Neural progenitor cell (in vitro differentiated cells): ENCODE data around the gene ACER3. TPM values are rescaled to one million over a fixed set of nuclear protein-coding genes. Genes with fewer than 3 reads are reported as not detected.

Source experiments
- DNase-seq: peaks from one replicate; pipeline ENCODE4 v3.0.0-alpha.2; 2016; ENCODE audit warnings: low spot score
- H2AFZ ChIP-seq: fragments of 200-600 bp; sonication (generic); replicated peaks from 2 replicates; pipeline ENCODE4 v1.6.1; 2016; ENCODE audit warnings: antibody characterized with exemption
- H3F3A ChIP-seq: fragments of 200-600 bp; sonication (generic); 2 replicates; pipeline ENCODE4 v1.6.1; 2016; ENCODE audit warnings: antibody characterized with exemption, low read depth
- H3K27ac ChIP-seq: fragments of 200-600 bp; sonication (generic); 2 replicates; pipeline ENCODE4 v1.5.1; 2016; ENCODE audit warnings: mild to moderate bottlenecking
- H3K27me3 ChIP-seq: fragments of 200-600 bp; sonication (generic); 2 replicates; pipeline ENCODE4 v1.6.1; 2016; ENCODE audit warnings: mild to moderate bottlenecking, moderate library complexity
- H3K36me3 ChIP-seq: fragments of 200-600 bp; sonication (generic); 2 replicates; pipeline ENCODE4 v1.5.1; 2016
- H3K4me1 ChIP-seq: fragments of 200-600 bp; sonication (generic); 2 replicates; pipeline ENCODE4 v1.6.1; 2016; ENCODE audit warnings: mixed run types
- H3K4me2 ChIP-seq: fragments of 200-600 bp; sonication (generic); 2 replicates; pipeline ENCODE4 v1.6.1; 2016
- H3K4me3 ChIP-seq: fragments of 200-600 bp; sonication (generic); 2 replicates; pipeline ENCODE4 v1.5.1; 2016
- H3K79me2 ChIP-seq: fragments of 200-600 bp; sonication (generic); 2 replicates; pipeline ENCODE4 v1.6.1; 2016; ENCODE audit warnings: low read depth
- H3K9ac ChIP-seq: fragments of 200-600 bp; sonication (generic); 2 replicates; pipeline ENCODE4 v1.6.1; 2016
- H3K9me3 ChIP-seq: fragments of 200-600 bp; sonication (generic); 2 replicates; pipeline ENCODE4 v1.5.1; 2016; ENCODE audit warnings: low read depth
- H4K20me1 ChIP-seq: fragments of 200-600 bp; sonication (generic); 2 replicates; pipeline ENCODE4 v1.6.1; 2016; ENCODE audit warnings: low read depth
- H3K27ac Mint-ChIP-seq: 3 replicates; pipeline ENCODE4 v1.8.0; 2021; ENCODE audit warnings: mixed read lengths
- H3K27me3 Mint-ChIP-seq: 2 replicates; pipeline ENCODE4 v1.8.0; 2022; ENCODE audit warnings: low read depth, mild to moderate bottlenecking, inconsistent platforms, moderate library complexity, mixed read lengths; ENCODE audit not compliant: insufficient read depth
- H3K36me3 Mint-ChIP-seq: 3 replicates; pipeline ENCODE4 v1.8.0; 2021; ENCODE audit warnings: mixed read lengths
- H3K4me1 Mint-ChIP-seq: 3 replicates; pipeline ENCODE4 v1.8.0; 2021; ENCODE audit warnings: mixed read lengths
- H3K4me3 Mint-ChIP-seq: 3 replicates; pipeline ENCODE4 v1.8.0; 2021; ENCODE audit warnings: mild to moderate bottlenecking, moderate library complexity, mixed read lengths
- H3K9me3 Mint-ChIP-seq: 3 replicates; pipeline ENCODE4 v1.8.0; 2020; ENCODE audit warnings: mixed read lengths
- EZH2 ChIP-seq: fragments of 200-600 bp; sonication (generic); IDR thresholded peaks from 2 replicates; pipeline ENCODE4 v1.6.1; 2017; ENCODE audit warnings: antibody characterized with exemption, mild to moderate bottlenecking, moderate library complexity
- EZH2phosphoT487 ChIP-seq: fragments of 200-600 bp; sonication (generic); IDR thresholded peaks from 2 replicates; pipeline ENCODE4 v1.6.1; 2017; ENCODE audit warnings: antibody characterized with exemption
- total RNA-seq: library from RNA; depleted of rRNA; stranded (reverse); fragments of >200 nt; gene quantifications from 2 replicates; pipeline ENCODE4 v1.2.3, GENCODE V29; 2015; ENCODE audit warnings: low replicate concordance
- TF ChIP-seq, protein P1 (sequence below): fragments of 200-600 bp; sonication (generic); IDR thresholded peaks from 2 replicates; pipeline ENCODE4 v1.5.1; 2017; ENCODE audit warnings: antibody characterized with exemption, mild to moderate bottlenecking

The ACER3 gene
- total RNA-seq, 1 donor from 2014 or later: 18.9 TPM

DNA sequence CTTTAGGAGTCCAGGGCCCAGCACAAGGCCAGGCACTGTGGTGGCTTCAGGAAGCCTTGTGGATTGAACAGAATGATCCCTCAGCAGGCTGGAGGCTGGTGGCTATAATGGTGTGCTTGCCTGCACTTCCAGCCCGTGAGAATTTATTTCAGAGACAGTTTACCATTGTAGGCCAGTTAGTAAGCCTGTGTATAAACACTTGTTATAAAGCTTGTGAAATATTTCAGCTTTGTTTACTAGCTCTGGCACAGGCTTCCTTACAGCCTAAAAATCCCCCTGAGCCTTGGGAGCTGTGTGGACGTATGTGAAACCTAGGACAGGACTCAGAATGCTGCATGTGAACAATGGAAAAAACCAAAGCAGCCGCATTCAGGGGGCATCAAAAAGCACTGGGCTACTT is 26.6 kb upstream of the ACER3 start:
- Histone ChIP-seq H3K27me3 (no peaks in the 10 kb centered on the region), H2AFZ (no peak overlapping the region), H3K27ac (no peak overlapping the region), H3K79me2 (no peaks in the 10 kb centered on the region), H4K20me1 (no peaks in the 10 kb centered on the region), H3K9ac (no peak overlapping the region), H3K4me1 (peaks cover 20% of the 10 kb centered on the region), H3K4me2 (no peak overlapping the region), H3F3A (peaks cover 11% of the 10 kb centered on the region), H3K36me3 (no peaks in the 10 kb centered on the region), H3K9me3 (no peaks in the 10 kb centered on the region), H3K4me3 (no peak overlapping the region)
- no peak for DNase-seq
- Mint-ChIP-seq H3K9me3 (peaks cover under 1% of the 10 kb centered on the region), H3K27me3 (peaks cover 5% of the 10 kb centered on the region), H3K27ac (no peak overlapping the region), H3K4me1 (peaks cover 8% of the 10 kb centered on the region), H3K4me3 (no peak overlapping the region), H3K36me3 (no peaks in the 10 kb centered on the region)
- TF ChIP-seq EZH2: no peak
- TF ChIP-seq EZH2phosphoT487: no peak
- TF ChIP-seq, protein P1, sequence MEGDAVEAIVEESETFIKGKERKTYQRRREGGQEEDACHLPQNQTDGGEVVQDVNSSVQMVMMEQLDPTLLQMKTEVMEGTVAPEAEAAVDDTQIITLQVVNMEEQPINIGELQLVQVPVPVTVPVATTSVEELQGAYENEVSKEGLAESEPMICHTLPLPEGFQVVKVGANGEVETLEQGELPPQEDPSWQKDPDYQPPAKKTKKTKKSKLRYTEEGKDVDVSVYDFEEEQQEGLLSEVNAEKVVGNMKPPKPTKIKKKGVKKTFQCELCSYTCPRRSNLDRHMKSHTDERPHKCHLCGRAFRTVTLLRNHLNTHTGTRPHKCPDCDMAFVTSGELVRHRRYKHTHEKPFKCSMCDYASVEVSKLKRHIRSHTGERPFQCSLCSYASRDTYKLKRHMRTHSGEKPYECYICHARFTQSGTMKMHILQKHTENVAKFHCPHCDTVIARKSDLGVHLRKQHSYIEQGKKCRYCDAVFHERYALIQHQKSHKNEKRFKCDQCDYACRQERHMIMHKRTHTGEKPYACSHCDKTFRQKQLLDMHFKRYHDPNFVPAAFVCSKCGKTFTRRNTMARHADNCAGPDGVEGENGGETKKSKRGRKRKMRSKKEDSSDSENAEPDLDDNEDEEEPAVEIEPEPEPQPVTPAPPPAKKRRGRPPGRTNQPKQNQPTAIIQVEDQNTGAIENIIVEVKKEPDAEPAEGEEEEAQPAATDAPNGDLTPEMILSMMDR: no peak

DNA sequence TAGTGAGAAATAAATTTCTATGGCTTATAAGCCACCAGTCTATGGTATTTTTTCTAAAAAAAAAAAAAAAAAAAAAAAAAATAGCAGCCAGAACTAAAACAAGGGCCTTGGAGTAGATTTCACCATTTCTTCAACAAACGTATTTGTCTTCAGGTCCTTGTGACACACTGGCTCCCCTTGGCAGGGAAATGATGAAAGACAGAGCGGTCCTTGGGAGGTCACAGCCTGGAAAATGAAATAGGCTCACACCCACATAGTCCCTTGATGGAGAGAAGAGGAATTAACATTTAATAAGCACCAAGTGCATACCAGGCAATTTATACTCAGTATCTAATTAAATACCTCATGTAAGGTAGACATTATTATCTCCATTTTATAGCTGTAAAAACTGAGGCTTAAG is 25.7 kb upstream of the ACER3 start:
- Histone ChIP-seq H3K36me3 (no peaks in the 10 kb centered on the region), H3K4me3 (no peak overlapping the region), H2AFZ (no peak overlapping the region), H4K20me1 (no peaks in the 10 kb centered on the region), H3K9me3 (no peaks in the 10 kb centered on the region), H3K4me1 (peaks cover 20% of the 10 kb centered on the region), H3K79me2 (no peaks in the 10 kb centered on the region), H3F3A (peaks cover 13% of the 10 kb centered on the region), H3K27ac (no peak overlapping the region), H3K9ac (no peak overlapping the region), H3K27me3 (no peaks in the 10 kb centered on the region), H3K4me2 (no peak overlapping the region)
- no peak for TF ChIP-seq EZH2phosphoT487
- TF ChIP-seq, protein P1: no peak
- TF ChIP-seq EZH2: no peak
- Mint-ChIP-seq H3K27ac (no peak overlapping the region), H3K4me1 (peaks cover 11% of the 10 kb centered on the region), H3K36me3 (no peaks in the 10 kb centered on the region), H3K4me3 (no peak overlapping the region), H3K27me3 (peaks cover 5% of the 10 kb centered on the region), H3K9me3 (no peaks in the 10 kb centered on the region)
- DNase-seq: no peak

DNA sequence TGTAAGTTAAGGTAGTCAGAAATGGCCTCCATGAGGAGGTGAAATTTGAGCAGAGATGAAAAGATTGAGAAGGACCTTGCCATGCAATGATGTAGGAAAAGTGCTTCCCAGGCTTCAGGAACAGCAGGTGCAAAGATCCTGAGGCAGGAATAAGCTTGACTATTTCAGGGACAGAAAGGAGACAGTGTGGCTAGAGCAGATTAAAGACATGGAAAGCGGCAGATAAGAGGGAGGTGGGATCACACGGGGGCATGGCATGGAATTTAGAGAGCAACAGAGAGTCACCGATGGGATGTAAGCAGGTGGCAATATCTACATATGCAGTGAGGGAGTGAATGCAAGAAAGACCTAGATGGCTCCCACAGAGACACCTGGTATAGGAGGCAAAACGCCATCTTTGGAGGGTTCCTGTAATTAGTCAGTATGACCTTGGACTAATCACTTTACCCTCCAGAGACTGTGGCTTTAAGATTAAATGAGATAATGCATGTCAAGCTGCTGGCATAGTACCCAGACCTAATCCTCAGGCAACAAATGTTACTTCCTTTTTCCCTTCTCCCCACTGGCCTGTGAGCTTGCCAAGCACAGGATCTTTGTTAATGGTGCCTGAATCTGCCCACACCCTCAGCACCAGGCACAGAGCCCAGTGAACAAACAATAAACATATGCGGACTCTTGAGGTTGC is 24.6 kb upstream of the ACER3 start:
- H3K9me3 Mint-ChIP-seq: no peaks in the 10 kb centered on the region
- Histone ChIP-seq H3K36me3 (no peaks in the 10 kb centered on the region), H3K27me3 (no peaks in the 10 kb centered on the region), H3F3A (peaks cover 13% of the 10 kb centered on the region), H2AFZ (no peak overlapping the region), H4K20me1 (no peaks in the 10 kb centered on the region), H3K4me2 (no peak overlapping the region), H3K4me1 (peaks cover 20% of the 10 kb centered on the region), H3K4me3 (no peak overlapping the region), H3K9ac (no peak overlapping the region), H3K27ac (no peak overlapping the region), H3K79me2 (no peaks in the 10 kb centered on the region), H3K9me3 (no peaks in the 10 kb centered on the region)
- H3K4me3 Mint-ChIP-seq: no peak overlapping the region
- no peak for TF ChIP-seq EZH2
- TF ChIP-seq, protein P1: no peak
- no peaks in the 10 kb centered on the region for H3K36me3 Mint-ChIP-seq
- H3K27ac Mint-ChIP-seq: no peak overlapping the region
- H3K27me3 Mint-ChIP-seq: peaks cover under 1% of the 10 kb centered on the region
- DNase-seq: no peak
- H3K4me1 Mint-ChIP-seq: peaks cover 11% of the 10 kb centered on the region
